ENCODE results near the gene FAM47E. TPM values are rescaled to one million over a fixed set of nuclear protein-coding genes. Genes with fewer than 3 reads are reported as not detected.

The FAM47E gene
- total RNA-seq, 1 donor from 2014 or later = 3.8 TPM

DNA sequence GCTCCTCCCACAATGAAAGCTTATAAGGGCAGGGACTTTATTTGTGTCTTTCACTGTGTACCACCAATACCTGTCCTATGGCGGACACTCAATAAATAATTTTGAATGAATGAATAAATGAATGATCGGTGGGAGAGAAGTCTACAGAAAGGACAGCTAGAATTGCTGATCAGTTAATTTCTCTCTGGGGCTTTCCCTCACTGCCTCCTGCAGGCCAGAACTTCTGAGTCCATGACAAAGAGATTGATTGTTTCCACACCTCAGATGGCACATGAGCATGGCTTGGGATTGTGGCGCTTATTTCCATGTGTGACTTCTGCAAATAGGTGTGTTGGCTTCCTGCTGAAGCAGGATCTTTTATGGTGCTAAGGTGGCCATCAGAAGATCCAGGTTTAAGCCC is 6.3 kb downstream of the FAM47E start:
- Mint-ChIP-seq H3K4me3 (no peak overlapping the region), H3K27ac (no peak overlapping the region), H3K27me3 (peaks cover 4% of the 10 kb centered on the region), H3K36me3 (no peaks in the 10 kb centered on the region), H3K4me1 (ENCODE audit: unreplicated experiment) (no peaks in the 10 kb centered on the region), H3K9me3 (peaks cover 4% of the 10 kb centered on the region)
- DNase-seq (ENCODE audit: extremely low spot score, unreplicated experiment) = no peak
- TF ChIP-seq CTCF (conservative IDR thresholded peaks at IDR 0.05) = no peak

DNA sequence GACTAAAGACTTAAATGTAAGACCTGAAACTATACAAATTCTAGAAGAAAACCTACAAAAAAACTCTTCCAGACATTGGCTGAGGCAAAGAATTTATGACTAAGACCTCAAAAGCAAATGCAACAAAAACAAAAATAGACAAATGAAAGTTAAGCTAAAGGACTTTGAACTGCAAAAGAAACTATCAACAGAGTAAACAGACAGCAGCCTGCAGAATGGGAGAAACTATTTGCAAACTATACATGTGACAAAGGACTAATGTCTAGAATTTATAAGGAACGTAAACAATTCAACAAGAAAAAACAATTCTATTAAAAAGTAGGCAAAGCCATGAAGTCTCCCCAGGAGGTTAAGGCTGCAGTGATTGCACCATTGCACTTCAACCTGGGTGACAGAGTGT is 9.1 kb downstream of the FAM47E start:
- Mint-ChIP-seq H3K27me3 (no peaks in the 10 kb centered on the region), H3K36me3 (no peaks in the 10 kb centered on the region), H3K4me1 (ENCODE audit: unreplicated experiment) (no peaks in the 10 kb centered on the region), H3K9me3 (peaks cover 4% of the 10 kb centered on the region), H3K4me3 (no peak overlapping the region), H3K27ac (no peak overlapping the region)
- no peak for TF ChIP-seq CTCF (conservative IDR thresholded peaks at IDR 0.05)
- no peak for DNase-seq (ENCODE audit: extremely low spot score, unreplicated experiment)

DNA sequence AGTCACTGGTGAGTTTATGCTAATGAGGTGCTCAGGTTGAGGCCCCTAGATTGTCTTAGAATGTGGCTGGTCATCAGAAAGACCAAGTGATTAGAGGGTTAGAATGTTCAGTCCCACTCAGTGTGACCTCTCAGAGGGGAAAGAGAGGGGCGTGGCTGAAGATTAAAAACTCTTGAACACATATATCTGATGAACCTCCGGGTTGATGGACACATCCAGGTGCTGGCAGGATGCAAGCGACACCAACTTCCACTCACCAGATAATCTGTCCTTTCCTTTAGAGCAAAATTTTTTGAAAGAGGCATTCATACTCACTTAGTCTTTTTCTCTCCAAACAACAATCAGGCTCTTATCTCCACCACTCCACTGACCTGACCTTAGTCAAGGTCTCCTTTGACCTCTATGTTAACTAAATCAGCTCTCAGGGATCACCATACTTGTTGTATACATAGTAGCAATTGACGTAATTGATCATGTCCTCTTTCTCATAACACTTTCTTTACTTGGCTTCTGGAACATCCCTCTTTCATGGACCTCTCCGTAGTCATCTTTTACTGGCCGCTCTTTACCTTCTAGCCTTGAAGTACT is 14.2 kb downstream of the FAM47E start:
- H3K36me3 Mint-ChIP-seq = no peaks in the 10 kb centered on the region
- H3K9me3 Mint-ChIP-seq = peaks cover 1% of the 10 kb centered on the region
- no peak overlapping the region for H3K4me3 Mint-ChIP-seq
- H3K4me1 Mint-ChIP-seq (ENCODE audit: unreplicated experiment) = no peaks in the 10 kb centered on the region
- no peaks in the 10 kb centered on the region for H3K27me3 Mint-ChIP-seq
- no peak for TF ChIP-seq CTCF (conservative IDR thresholded peaks at IDR 0.05)
- DNase-seq (ENCODE audit: extremely low spot score, unreplicated experiment) = no peak
- no peak overlapping the region for H3K27ac Mint-ChIP-seq

DNA sequence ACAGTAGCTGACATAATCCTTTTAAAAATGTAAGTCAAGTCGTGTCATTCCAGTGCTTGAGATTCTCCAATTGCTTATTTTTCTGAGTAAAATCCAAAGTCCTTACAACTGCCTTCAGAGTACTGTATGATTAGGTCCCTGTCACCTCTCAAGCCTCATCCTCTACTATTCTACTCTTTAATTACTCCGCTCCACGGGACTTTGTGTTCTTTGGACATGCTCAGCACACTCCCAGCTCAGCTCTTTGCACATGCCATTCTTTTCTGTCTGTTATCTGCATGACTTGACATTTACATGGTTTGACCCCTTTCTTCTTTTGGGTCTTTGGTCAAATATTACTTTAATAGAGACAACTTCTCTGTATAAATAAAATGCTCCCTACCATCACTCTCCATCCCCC is 15.1 kb downstream of the FAM47E start:
- Mint-ChIP-seq H3K4me3 (no peak overlapping the region), H3K9me3 (no peaks in the 10 kb centered on the region), H3K27me3 (no peaks in the 10 kb centered on the region), H3K36me3 (no peaks in the 10 kb centered on the region), H3K27ac (no peak overlapping the region), H3K4me1 (ENCODE audit: unreplicated experiment) (no peaks in the 10 kb centered on the region)
- TF ChIP-seq CTCF (conservative IDR thresholded peaks at IDR 0.05) = no peak
- DNase-seq (ENCODE audit: extremely low spot score, unreplicated experiment) = no peak

GRCh38 chr4:76267811-76268210 is 16.3 kb downstream of the FAM47E start:
- Mint-ChIP-seq H3K27ac (no peak overlapping the region), H3K4me3 (no peak overlapping the region), H3K36me3 (no peaks in the 10 kb centered on the region), H3K27me3 (no peaks in the 10 kb centered on the region), H3K9me3 (no peaks in the 10 kb centered on the region), H3K4me1 (ENCODE audit: unreplicated experiment) (no peaks in the 10 kb centered on the region)
- DNase-seq (ENCODE audit: extremely low spot score, unreplicated experiment) = no peak
- TF ChIP-seq CTCF (conservative IDR thresholded peaks at IDR 0.05) = no peak
